Measurements from ENCODE around the gene ZNHIT1.

GRCh38 chr7:101174322-101174854, 43.6 kb upstream of the ZNHIT1 start:
- TF ChIP-seq CTCF (IDR thresholded peaks at IDR 0.05) (no peak), NRF1 (IDR thresholded peaks at IDR 0.05; ENCODE audit: low read depth, low read length) (no peak), POLR2AphosphoS5 (IDR thresholded peaks at IDR 0.05; ENCODE audit: low read depth, low read length) (no peak), TEAD4 (IDR thresholded peaks at IDR 0.05; ENCODE audit: borderline replicate concordance, insufficient read depth) (no peak), YY1 (IDR thresholded peaks at IDR 0.05; ENCODE audit: low read depth) (no peak), NFIC (IDR thresholded peaks at IDR 0.05; ENCODE audit: borderline replicate concordance) (no peak), EP300 (IDR thresholded peaks at IDR 0.05; ENCODE audit: borderline replicate concordance in 1 of 2, low read depth in 1 of 2, low read length in 1 of 2) (no peak), PBX3 (IDR thresholded peaks at IDR 0.05) (no peak)
